Hematopoietic multipotent progenitor cell treated with erythropoietin and hydrocortisone succinate and interleukin-3 and kit ligand, for 4 days (in vitro differentiated cells): Measurements from ENCODE around the gene ATXN1.
"Not testable (repeated sequence)": the region's sequence is repeated elsewhere in the genome, so short reads cannot be mapped to it uniquely, and the experiment has no call there.

ENCODE experiments used
- DNase-seq: peaks from one replicate; pipeline ENCODE4 v3.0.0-alpha.2; 2015

Gene ATXN1

GRCh38 chr6:16717275-16717942 is 43.9 kb downstream of the ATXN1 start:
- DNase-seq, result no peak

GRCh38 chr6:16716321-16716858 is 44.9 kb downstream of the ATXN1 start:
- no peak for DNase-seq

- DNase-seq, result no peak
Observed at GRCh38 chr6:16713597-16713996, 47.7 kb downstream of the ATXN1 start.

GRCh38 chr6:16712931-16713484 is 48.3 kb downstream of the ATXN1 start:
- peak; percentile 84 for DNase-seq

- peak; percentile 49 for DNase-seq
Observed at GRCh38 chr6:16712255-16712930, 48.9 kb downstream of the ATXN1 start.

- no peak for DNase-seq
Observed at GRCh38 chr6:16711546-16712254, 49.6 kb downstream of the ATXN1 start.

GRCh38 chr6:16706911-16707783 is 54.1 kb downstream of the ATXN1 start:
- no peak for DNase-seq

- not testable (repeated sequence) for DNase-seq
Observed at GRCh38 chr6:16706491-16706890, 54.8 kb downstream of the ATXN1 start.

GRCh38 chr6:16706029-16706428 is 55.2 kb downstream of the ATXN1 start:
- no peak for DNase-seq

- DNase-seq, result peak; percentile 46
Observed at GRCh38 chr6:16705081-16705993, 55.9 kb downstream of the ATXN1 start.

- DNase-seq, result peak; percentile 42
Observed at GRCh38 chr6:16704401-16705045, 56.7 kb downstream of the ATXN1 start.

GRCh38 chr6:16702627-16703378 is 58.5 kb downstream of the ATXN1 start:
- DNase-seq, result not testable (repeated sequence)

- DNase-seq, result no peak
Observed at GRCh38 chr6:16700916-16701234, 60.4 kb downstream of the ATXN1 start.

GRCh38 chr6:16700202-16700915 is 60.9 kb downstream of the ATXN1 start:
- DNase-seq, result peak; percentile 63

GRCh38 chr6:16698997-16699868 is 62.0 kb downstream of the ATXN1 start:
- peak; percentile 63 for DNase-seq

GRCh38 chr6:16698162-16698533 is 63.1 kb downstream of the ATXN1 start:
- peak; percentile 38 for DNase-seq

- no peak for DNase-seq
Observed at GRCh38 chr6:16697437-16698161, 63.7 kb downstream of the ATXN1 start.

- no peak for DNase-seq
Observed at GRCh38 chr6:16696496-16696895, 64.8 kb downstream of the ATXN1 start.
